ENCODE data around the gene C6orf58. TPM values are rescaled to one million over a fixed set of nuclear protein-coding genes. Genes with fewer than 3 reads are reported as not detected.

The C6orf58 gene
- total RNA-seq (2014; rRNA removed; shearing (Covaris generic)): not detected in 2 replicates

- no peak for DNase-seq (ENCODE audit: low read depth in 1 of 2, low spot score in 2 of 2)
- Histone ChIP-seq H3K36me3 (no peaks in the 10 kb centered on the region), H3K27me3 (replicated peaks) (no peaks in the 10 kb centered on the region)
Observed at GRCh38 chr6:127576874-127577273, at the start of gene C6orf58. TSS of gene C6orf58 (plus strand) at chr6:127577174. CDS start at chr6:127577186, 12 bp downstream.

DNA sequence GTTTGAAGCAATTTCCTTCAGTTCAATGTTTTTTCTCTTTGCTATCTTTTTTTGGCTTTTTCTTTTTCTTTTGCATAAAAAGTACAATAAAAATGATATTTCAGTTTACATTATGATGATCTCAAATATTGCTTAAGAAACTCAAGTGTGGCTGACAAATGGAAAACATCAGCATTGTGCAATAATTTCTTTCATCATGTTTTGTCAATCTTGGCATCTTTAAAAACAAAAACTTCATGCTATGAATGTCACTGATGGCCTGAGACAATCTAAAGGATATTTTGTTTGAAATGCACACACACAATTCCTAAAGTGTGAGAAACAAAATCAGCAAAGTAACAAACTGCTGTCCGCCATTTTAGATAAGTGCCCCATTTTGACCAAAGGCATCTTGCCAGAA, 44.0 kb upstream of the C6orf58 start:
- Histone ChIP-seq H3K36me3 (no peaks in the 10 kb centered on the region), H3K27ac (no peak overlapping the region), H3K9me3 (replicated peaks) (no peaks in the 10 kb centered on the region), H3K4me1 (replicated peaks) (no peaks in the 10 kb centered on the region), H3K27me3 (replicated peaks) (no peaks in the 10 kb centered on the region), H3K4me3 (no peak overlapping the region)
- no peak for DNase-seq (ENCODE audit: low read depth in 1 of 2, low spot score in 2 of 2)

More at GRCh38 chr6:127576874-127577273, at the start of gene C6orf58:
- H3K4me3 ChIP-seq: no peak within 1 kb of the TSS
- no peaks in the 10 kb centered on the region for H3K4me1 ChIP-seq (replicated peaks)
- no peak within 1 kb of the TSS for H3K27ac ChIP-seq
- no peaks in the 10 kb centered on the region for H3K9me3 ChIP-seq (replicated peaks)

DNA sequence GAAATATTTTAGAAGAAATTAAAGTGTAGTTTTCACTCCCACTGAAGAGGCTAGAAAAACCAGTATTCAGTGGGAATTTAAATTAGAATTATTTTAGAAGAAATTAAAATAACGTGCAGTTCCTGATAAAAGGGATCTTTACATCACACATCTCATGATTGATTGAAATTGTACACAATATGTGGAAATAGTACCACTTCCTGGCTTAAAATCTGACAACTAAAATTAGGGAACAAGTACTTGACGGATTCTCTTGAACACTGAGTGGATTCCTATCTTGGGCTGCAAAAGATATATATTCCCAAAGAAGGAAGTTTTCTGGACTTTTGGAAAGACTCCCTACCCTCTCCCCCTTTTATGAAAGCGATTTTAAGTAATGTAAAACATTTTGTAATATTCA, 43.2 kb upstream of the C6orf58 start:
- no peaks in the 10 kb centered on the region for H3K9me3 ChIP-seq (replicated peaks)
- no peak for DNase-seq (ENCODE audit: low read depth in 1 of 2, low spot score in 2 of 2)
- H3K36me3 ChIP-seq: no peaks in the 10 kb centered on the region
- no peak overlapping the region for H3K4me3 ChIP-seq
- no peaks in the 10 kb centered on the region for H3K4me1 ChIP-seq (replicated peaks)
- no peak overlapping the region for H3K27ac ChIP-seq
- H3K27me3 ChIP-seq (replicated peaks): no peaks in the 10 kb centered on the region

DNA sequence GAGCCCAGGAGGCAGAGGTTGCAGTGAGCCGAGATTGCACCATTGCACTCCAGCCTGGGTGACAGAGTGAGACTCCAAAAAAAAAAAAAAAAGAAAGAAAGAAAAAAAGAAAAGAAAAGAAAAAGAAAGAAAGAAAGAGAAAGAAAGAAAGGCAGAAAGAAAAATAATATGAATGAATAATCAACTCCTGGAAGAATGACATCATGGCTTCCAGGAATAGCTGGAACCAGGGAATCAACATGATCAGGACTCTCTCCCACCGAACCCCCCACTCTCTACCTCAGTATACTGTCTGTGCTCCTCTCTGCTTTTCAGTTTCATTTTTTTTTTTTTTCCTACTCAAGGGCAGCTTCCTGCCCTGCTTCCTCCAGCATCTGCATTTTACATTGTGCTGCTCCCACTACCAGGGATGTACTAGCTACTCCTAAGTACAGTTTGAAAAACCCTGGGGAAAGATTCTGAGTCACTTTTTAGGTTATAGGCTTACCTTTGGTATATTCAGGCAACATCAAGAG, 38.2 kb upstream of the C6orf58 start:
- H3K27ac ChIP-seq: no peak overlapping the region
- no peaks in the 10 kb centered on the region for H3K9me3 ChIP-seq (replicated peaks)
- DNase-seq (ENCODE audit: low read depth in 1 of 2, low spot score in 2 of 2): no peak

DNA sequence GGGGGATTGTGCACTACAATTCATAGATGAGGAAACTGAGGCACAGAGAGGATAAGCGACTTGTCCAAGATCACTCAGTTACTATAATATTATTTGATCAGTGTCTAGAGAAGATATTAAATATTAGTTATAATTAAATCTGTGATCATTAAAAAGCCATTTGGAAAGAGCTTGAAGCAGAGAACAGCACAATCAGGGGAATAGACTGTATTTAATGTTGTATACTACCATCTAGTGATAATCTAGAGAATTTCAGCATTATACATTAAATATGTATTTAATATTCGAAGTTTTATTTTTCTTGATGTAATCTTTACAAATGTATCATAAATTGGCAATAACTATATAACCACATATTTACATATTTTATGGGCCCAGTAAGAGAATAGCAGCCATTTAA, 37.7 kb upstream of the C6orf58 start:
- H3K27me3 ChIP-seq (replicated peaks): no peaks in the 10 kb centered on the region
- no peak for DNase-seq (ENCODE audit: low read depth in 1 of 2, low spot score in 2 of 2)
- no peaks in the 10 kb centered on the region for H3K36me3 ChIP-seq

More for the DNA sequence above, 38.2 kb upstream of the C6orf58 start:
- Histone ChIP-seq H3K27me3 (replicated peaks) (no peaks in the 10 kb centered on the region), H3K4me3 (no peak overlapping the region), H3K4me1 (replicated peaks) (no peaks in the 10 kb centered on the region), H3K36me3 (no peaks in the 10 kb centered on the region)

DNA sequence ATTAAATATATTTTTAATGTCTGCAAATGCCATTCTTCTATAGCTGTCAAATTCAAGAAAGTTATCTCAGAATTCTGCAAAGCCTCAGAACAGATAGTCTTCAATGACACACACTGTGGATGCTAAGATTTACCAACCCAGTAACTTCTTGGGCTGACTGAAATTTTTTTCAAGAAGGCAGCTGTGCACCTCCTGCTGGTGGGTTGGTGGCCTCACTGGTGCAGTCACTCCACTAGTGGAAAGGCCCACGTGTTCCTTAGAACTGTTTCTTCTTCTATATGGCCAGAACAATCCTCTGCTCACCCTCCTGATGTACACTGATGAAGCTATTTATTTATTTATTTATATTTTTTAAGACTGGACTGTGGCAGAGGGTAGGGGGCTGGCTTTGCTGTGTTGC, 29.8 kb upstream of the C6orf58 start:
- no peaks in the 10 kb centered on the region for H3K4me1 ChIP-seq (replicated peaks)
- no peak for DNase-seq (ENCODE audit: low read depth in 1 of 2, low spot score in 2 of 2)
- H3K9me3 ChIP-seq (replicated peaks): no peaks in the 10 kb centered on the region
- H3K4me3 ChIP-seq: no peak overlapping the region
- no peak overlapping the region for H3K27ac ChIP-seq
- H3K27me3 ChIP-seq (replicated peaks): no peaks in the 10 kb centered on the region
- H3K36me3 ChIP-seq: no peaks in the 10 kb centered on the region

More for the DNA sequence above, 37.7 kb upstream of the C6orf58 start:
- Histone ChIP-seq H3K4me1 (replicated peaks) (no peaks in the 10 kb centered on the region), H3K9me3 (replicated peaks) (no peaks in the 10 kb centered on the region), H3K27ac (no peak overlapping the region), H3K4me3 (no peak overlapping the region)

GRCh38 chr6:127547904-127548649, 28.9 kb upstream of the C6orf58 start:
- no peaks in the 10 kb centered on the region for H3K4me1 ChIP-seq (replicated peaks)
- H3K36me3 ChIP-seq: no peaks in the 10 kb centered on the region
- no peaks in the 10 kb centered on the region for H3K27me3 ChIP-seq (replicated peaks)
- H3K27ac ChIP-seq: no peak overlapping the region
- H3K4me3 ChIP-seq: no peak overlapping the region
- H3K9me3 ChIP-seq (replicated peaks): no peaks in the 10 kb centered on the region
- DNase-seq (ENCODE audit: low read depth in 1 of 2, low spot score in 2 of 2): no peak

DNA sequence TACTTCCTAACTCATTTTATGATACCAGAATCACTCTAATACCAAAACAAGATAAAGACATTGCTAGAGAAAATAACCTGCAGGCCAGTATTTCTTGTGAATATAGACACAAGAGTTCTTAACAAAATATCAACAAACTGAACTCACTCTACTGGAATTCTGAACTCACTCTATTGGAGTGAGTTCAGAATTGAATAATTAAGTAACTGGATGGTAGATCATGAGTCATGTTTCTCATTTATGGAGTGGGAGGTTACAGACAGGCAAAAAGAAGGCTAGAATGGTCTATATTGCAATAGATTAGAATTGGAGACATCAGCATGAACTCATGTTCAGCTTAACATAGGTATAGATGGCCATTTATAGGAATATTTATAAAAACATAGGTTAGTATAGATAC, 26.6 kb upstream of the C6orf58 start:
- Histone ChIP-seq H3K36me3 (no peaks in the 10 kb centered on the region), H3K9me3 (replicated peaks) (no peaks in the 10 kb centered on the region), H3K27ac (no peak overlapping the region), H3K27me3 (replicated peaks) (no peaks in the 10 kb centered on the region), H3K4me3 (no peak overlapping the region), H3K4me1 (replicated peaks) (no peaks in the 10 kb centered on the region)
- DNase-seq (ENCODE audit: low read depth in 1 of 2, low spot score in 2 of 2): no peak

GRCh38 chr6:127554435-127555006, 22.5 kb upstream of the C6orf58 start:
- Histone ChIP-seq H3K27me3 (replicated peaks) (no peaks in the 10 kb centered on the region), H3K36me3 (no peaks in the 10 kb centered on the region), H3K4me3 (no peak overlapping the region), H3K9me3 (replicated peaks) (no peaks in the 10 kb centered on the region), H3K4me1 (replicated peaks) (no peaks in the 10 kb centered on the region), H3K27ac (no peak overlapping the region)
- DNase-seq (ENCODE audit: low read depth in 1 of 2, low spot score in 2 of 2): no peak

GRCh38 chr6:127561660-127562059, 15.3 kb upstream of the C6orf58 start:
- Histone ChIP-seq H3K27me3 (replicated peaks) (0 out of 2 replicates have a peak, but pooled peaks cover 3% of the 10 kb centered on the region), H3K9me3 (replicated peaks) (no peaks in the 10 kb centered on the region), H3K27ac (no peak overlapping the region), H3K4me3 (no peak overlapping the region), H3K36me3 (no peaks in the 10 kb centered on the region), H3K4me1 (replicated peaks) (no peaks in the 10 kb centered on the region)
- DNase-seq (ENCODE audit: low read depth in 1 of 2, low spot score in 2 of 2): no peak

- no peaks in the 10 kb centered on the region for H3K9me3 ChIP-seq (replicated peaks)
- H3K36me3 ChIP-seq: no peaks in the 10 kb centered on the region
- no peak overlapping the region for H3K4me3 ChIP-seq
- H3K4me1 ChIP-seq (replicated peaks): no peaks in the 10 kb centered on the region
- H3K27ac ChIP-seq: no peak overlapping the region
- H3K27me3 ChIP-seq (replicated peaks): 0 out of 2 replicates have a peak, but pooled peaks cover 3% of the 10 kb centered on the region
- DNase-seq (ENCODE audit: low read depth in 1 of 2, low spot score in 2 of 2): no peak
Observed at GRCh38 chr6:127564761-127565160, 12.2 kb upstream of the C6orf58 start.

DNA sequence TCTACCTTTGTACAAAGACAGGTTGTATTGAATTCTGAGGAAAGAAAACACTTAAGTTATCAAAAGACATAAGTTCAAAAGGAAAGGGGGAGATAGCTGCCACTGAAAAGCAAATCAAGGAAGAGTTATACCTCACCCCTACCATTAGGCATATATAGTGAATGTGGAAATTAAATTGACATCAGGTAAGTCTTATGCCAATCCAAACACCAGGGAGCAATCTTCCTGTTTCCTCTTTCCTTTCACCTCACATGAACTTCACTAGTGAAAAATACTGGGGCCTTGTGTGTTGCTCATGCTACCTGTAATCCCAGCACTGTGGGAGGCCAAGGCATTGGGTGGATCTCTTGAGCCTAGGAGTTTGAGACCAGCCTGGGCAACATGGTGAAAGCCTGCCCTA, 10.9 kb upstream of the C6orf58 start:
- Histone ChIP-seq H3K9me3 (replicated peaks) (no peaks in the 10 kb centered on the region), H3K27ac (no peak overlapping the region), H3K4me3 (no peak overlapping the region), H3K4me1 (replicated peaks) (no peaks in the 10 kb centered on the region), H3K27me3 (replicated peaks) (0 out of 2 replicates have a peak, but pooled peaks cover 1% of the 10 kb centered on the region), H3K36me3 (no peaks in the 10 kb centered on the region)
- DNase-seq (ENCODE audit: low read depth in 1 of 2, low spot score in 2 of 2): no peak

DNA sequence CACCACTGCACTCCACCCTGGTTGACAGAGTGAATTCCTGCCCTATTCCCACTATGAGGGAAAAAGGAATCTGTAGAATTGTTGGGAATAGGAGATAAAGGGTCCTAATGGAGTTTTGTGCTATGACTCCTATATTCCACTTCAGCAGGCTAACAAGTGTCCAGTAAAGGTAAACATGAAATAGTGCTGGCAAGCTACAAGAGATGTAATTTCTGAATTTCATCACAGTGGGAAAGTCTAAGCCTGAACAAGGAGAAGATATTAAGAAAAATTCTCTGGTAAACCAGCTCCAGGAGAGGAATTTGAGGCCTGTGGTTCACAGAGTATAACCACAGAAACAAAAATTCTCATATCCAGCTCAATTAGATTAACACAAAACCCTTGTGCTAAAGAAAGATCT, 10.3 kb upstream of the C6orf58 start:
- Histone ChIP-seq H3K27me3 (replicated peaks) (no peaks in the 10 kb centered on the region), H3K4me3 (no peak overlapping the region), H3K27ac (no peak overlapping the region), H3K9me3 (replicated peaks) (no peaks in the 10 kb centered on the region), H3K36me3 (no peaks in the 10 kb centered on the region), H3K4me1 (replicated peaks) (no peaks in the 10 kb centered on the region)
- DNase-seq (ENCODE audit: low read depth in 1 of 2, low spot score in 2 of 2): no peak

DNA sequence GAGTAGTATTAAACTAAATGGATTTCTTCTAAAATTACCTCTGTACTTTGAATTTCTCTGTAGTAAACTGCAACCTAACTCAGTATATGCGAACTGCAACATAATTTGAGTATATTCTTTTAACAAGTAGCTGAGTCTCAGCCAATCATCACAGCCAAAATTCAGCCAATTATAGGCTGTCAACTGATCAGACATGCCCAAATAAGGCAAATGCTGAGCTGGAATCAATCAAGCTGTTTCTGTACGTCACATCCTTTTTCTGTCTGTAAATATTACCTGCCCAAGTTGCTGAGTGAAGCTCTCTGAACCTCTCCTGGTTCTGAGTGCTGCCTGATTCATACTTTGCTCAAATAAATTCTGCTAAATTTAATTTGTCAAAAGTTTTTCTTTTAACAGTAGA, 9.5 kb upstream of the C6orf58 start:
- Histone ChIP-seq H3K27me3 (replicated peaks) (no peaks in the 10 kb centered on the region), H3K4me1 (replicated peaks) (no peaks in the 10 kb centered on the region), H3K36me3 (no peaks in the 10 kb centered on the region), H3K4me3 (no peak overlapping the region), H3K27ac (no peak overlapping the region), H3K9me3 (replicated peaks) (no peaks in the 10 kb centered on the region)
- no peak for DNase-seq (ENCODE audit: low read depth in 1 of 2, low spot score in 2 of 2)

Data from SJSA1 (cell line).